Ovary (tissue), 3 donors: ENCODE data around the gene RARRES1.

ENCODE experiments used
- CTCF ChIP-seq, 3 donors: fragments of 450-650 bp in 2 of 3; fragments of 200-600 bp in 1 of 3; IDR thresholded peaks; one replicate each; pipeline versions ENCODE4 v1.5.1 to v1.8.0; 2016 to 2022; ENCODE audit warnings: antibody characterized with exemption in 3 of 3, mild to moderate bottlenecking in 1 of 3
- POLR2A ChIP-seq: fragments of 450-650 bp; IDR thresholded peaks from one replicate; pipeline ENCODE4 v1.6.1; 2017; ENCODE audit warnings: antibody characterized with exemption, mild to moderate bottlenecking, moderate library complexity
- donor health status: DM: no; HTN: no; CAD: no.

GRCh38 chr3:158766364-158766763 is 34.1 kb upstream of the RARRES1 start:
- TF ChIP-seq CTCF (IDR thresholded peaks at IDR 0.05) (no peak), POLR2A (no peak)
